ENCODE data around the gene FGD6.
"Not testable (repeated sequence)": the region's sequence is repeated elsewhere in the genome, so short reads cannot be mapped to it uniquely, and the experiment has no call there.

Gene FGD6

DNA sequence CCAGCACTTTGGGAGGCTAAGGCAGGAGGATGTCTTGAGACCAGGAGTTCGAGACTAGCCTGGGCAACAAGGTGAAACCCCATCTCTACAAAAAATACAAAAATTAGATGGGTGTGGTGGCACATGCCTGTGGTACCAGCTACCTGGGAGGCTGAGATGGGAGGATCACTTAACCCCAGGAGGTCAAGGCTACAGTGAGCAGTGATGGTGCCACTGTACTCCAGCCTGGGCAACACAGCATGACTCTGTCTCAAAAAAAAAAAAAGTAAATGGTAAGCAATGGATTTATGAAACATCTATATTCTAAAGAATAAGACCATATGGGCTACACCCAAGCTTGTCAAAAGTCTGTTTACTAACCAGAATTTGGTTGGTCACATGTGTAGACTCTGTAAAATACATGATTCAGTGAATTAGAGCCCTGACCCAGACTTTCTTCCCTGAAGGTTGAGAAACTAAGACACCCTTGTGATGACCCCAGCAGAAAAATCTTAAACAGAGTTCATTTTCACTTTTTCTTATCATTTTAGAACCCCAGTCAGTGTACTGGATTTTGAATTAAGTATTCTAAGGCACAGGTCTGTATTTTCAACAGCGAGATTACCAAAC, 12.1 kb downstream of the FGD6 start:
- DNase-seq (ENCODE audit: low spot score): no peak

DNA sequence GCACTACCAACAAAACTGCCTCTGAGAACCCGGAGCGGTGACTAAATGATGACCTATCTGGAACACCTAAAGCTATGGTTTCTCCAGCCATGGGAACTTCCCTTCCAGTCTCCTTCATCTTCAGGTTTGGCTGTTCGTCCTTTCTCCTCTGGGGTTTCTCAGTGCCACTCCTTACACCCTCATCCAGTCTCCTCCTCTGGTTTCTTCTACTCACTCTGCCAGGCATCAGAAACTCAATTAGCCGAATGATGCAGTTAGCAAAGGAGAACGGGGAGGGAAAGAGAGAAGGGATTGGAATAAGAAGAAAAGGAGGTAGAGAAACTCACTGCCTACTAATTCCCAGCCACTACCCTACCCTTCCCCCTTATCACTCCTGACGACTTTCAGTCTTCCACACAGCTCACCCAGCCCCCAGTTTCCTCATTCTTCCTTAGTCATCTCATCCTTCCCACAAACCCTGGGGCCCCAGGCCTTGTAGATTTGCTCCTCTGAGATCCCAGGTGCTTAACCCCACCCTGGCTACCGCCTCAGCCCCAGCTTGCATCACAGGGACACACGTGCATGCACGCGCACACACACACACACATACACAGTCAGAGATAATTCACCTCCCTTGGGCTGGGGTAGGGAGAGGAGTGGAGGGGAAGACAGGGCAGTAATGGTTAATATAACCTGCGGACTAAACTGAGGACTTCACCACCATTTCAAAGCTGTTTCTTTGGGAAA, 13.0 kb downstream of the FGD6 start:
- DNase-seq (ENCODE audit: low spot score): no peak

DNA sequence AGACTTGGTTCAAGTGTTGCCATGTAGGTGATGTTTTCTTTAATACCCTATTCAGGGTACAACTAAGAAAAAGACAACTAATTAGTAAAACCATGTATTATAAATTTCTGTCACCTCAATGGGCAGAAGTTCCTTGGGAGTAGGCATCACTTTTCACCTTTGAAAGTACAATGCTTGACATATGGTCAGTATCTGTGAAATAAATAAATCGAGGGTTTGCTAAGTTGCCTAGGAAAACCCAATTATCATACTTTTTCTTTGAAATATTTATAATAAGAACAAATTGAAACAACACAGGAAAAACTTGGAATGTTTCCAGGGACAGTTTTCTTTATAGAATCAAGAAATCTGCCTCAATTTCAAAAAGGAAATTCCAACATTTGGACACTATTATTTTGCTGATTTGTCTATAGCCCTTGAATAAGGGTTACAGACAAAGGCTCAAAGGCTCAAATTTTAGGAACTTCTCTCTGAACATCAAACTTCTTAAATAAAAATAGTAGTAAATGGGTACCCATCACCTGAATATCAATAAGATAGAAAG, 13.7 kb downstream of the FGD6 start:
- no peak for DNase-seq (ENCODE audit: low spot score)

GRCh38 chr12:95202691-95203486, 14.4 kb downstream of the FGD6 start:
- no peak for DNase-seq (ENCODE audit: low spot score)

GRCh38 chr12:95201056-95201670, 16.1 kb downstream of the FGD6 start:
- DNase-seq (ENCODE audit: low spot score): no peak

- no peak for DNase-seq (ENCODE audit: low spot score)
These were observed 17.0 kb downstream of the FGD6 start for GRCh38 chr12:95200128-95200894.

DNA sequence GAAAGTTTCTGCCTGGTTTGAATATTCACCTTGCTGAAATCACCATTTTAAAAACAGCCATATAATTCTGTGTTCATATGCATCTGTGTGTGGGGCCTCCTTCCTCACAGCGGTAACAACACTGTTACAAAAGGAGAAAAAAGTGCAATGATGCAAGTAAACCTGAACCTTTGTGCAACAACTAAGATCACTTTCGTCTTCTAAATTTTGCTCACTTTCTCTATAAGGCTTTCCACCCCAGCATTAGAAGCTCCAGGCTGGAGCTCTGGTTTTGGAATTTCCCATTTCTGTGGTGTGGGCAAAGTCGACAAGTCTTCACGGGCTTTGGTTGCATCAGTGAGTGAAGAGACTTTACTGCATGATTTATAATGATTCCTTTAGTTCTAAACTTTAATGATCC, 18.4 kb downstream of the FGD6 start:
- no peak for DNase-seq (ENCODE audit: low spot score)

- DNase-seq (ENCODE audit: low spot score): no peak
These were observed 19.6 kb downstream of the FGD6 start for GRCh38 chr12:95197636-95198035.

- DNase-seq (ENCODE audit: low spot score): not testable (repeated sequence)
These were observed 20.2 kb downstream of the FGD6 start for GRCh38 chr12:95196875-95197569.

DNA sequence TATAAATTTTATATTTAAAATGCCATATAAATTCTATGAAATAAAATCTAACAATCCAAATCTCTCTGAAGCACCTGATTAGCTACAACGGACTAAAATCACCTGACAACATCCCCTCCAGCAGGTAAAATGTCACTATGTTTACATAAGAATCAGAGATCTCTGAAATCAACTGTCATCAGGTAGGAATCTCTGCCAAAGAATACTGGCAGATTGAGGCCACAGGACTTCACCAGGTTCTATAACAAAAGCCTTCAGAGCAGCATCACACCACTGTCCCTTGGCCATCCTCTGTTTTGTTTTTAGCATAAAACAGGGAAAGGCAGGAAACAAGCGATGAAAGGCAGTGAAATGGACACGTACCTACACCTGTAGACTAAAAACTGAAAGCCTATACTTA, 22.1 kb downstream of the FGD6 start:
- DNase-seq (ENCODE audit: low spot score): no peak

DNA sequence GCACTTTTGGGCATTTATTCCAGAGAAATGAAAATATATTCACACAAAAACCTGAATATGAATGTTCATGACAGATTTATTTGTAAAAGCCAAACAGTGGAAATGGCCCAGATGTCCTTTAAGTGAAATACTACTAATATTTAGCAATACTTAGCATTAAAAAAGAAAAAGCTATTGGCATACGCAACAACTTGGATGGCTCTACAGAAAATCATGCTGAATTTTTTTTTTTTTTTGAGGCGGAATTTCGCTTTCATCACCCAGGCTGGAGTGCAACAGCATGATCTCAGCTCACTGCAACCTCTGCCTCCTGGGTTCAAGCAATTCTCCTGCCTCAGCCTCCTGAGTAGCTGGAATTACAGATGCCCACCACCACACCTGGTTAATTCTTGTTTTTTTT, 24.1 kb downstream of the FGD6 start:
- no peak for DNase-seq (ENCODE audit: low spot score)

- no peak for DNase-seq (ENCODE audit: low spot score)
These were observed 25.0 kb downstream of the FGD6 start for GRCh38 chr12:95192271-95192670.

DNA sequence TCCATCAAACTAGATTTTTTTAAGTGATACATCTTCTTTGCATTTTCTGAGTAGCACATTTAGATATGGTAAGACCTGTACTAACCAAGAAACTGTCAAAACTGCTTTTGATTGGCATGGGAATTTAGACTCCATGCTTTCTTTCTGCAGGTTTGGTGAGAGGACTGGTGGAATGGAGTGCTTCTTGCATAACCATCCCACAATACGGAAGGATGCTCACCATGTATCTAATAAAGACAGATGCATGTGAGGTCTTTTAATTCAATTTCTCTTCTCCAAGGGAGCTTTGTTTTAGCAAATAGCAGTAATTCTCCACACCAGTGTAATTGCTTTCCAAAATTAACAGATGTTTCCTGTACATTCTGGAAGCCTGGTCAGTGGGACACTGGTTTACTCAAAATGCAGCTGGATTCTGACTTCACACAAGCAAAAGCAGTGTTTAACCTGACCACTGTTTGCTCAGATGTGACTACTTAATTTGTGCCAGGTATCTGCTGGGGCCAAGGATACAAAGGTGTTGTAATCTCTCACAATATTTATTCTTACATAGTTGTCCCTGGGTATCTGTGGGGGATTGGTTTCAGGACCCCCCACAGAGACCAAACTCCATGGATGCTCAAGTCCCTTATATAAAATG, 26.1 kb downstream of the FGD6 start:
- DNase-seq (ENCODE audit: low spot score): no peak

DNA sequence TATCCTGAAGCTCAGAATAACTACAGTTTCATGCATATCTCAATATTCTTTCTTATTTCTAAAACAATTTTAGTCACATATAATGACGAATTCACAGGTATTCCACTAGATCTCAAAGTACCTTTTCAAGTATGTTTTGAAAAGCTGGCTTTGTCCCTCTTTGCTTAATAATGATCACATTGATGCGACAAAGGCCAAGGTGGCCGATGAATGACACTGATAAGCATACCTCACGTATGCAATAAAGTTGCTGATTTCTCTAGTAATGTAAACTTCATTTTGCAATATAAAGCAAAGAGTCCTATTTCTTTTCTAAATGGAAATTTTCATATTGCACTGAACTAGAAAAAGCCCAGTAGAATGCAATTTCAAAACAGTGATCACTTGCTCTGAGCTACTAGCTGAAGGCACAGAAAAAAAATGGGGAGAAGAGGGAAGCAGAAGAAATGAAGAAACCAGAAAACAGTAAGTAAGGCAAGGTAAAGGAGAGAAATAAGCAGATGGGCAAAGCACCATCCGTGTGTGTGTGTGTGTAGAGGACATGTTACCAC, 29.3 kb downstream of the FGD6 start:
- no peak for DNase-seq (ENCODE audit: low spot score)

GRCh38 chr12:95185854-95186253, 31.4 kb downstream of the FGD6 start:
- DNase-seq (ENCODE audit: low spot score): no peak

GRCh38 chr12:95185072-95185471, 32.2 kb downstream of the FGD6 start:
- DNase-seq (ENCODE audit: low spot score): no peak

GRCh38 chr12:95184121-95184520, 33.1 kb downstream of the FGD6 start:
- DNase-seq (ENCODE audit: low spot score): no peak

DNA sequence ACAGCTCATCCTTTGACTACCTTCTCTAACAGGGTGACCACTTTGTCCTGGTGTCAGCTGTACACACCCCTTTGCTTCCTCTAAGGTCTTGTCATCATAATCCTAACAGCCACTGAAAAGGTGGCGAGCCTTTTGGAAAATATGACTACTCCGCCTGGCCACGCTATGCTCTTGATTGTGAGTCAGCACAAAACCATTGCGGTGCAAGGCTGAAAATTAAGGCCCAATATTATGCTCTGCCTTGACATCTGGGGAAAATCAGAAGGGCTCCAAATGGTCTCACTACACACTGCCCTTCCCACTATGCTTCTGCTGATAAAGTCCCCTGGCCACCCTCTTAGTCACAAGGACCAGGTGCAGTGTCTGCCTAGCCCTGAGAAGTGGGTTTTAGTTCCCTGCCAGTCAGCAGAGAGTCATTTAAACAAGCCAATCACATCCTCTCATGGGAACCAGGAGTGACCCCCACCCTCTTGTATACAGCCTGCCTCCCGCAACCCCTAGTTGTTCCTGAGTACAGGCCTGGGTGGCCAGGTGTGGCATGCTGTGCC, 34.3 kb downstream of the FGD6 start:
- no peak for DNase-seq (ENCODE audit: low spot score)

DNA sequence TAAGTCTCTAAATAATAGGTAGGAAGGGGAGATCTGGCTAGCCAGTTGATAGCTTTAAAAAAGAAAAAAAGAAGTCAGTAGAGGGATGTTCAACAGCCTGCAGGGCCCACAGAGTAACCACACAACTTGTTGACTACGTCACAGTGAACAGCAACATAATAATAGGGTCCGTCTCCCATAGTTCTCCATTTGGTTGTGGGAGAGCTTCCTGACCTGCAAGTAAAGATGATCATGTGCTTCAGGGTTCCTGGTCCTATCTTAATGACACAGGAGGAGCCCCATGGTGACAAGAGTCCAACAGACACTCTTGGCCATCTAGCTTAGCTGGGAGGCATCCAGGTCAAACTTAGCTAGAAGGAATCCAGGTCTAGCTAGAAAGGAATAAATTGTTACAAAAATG, 36.2 kb downstream of the FGD6 start:
- no peak for DNase-seq (ENCODE audit: low spot score)

DNA sequence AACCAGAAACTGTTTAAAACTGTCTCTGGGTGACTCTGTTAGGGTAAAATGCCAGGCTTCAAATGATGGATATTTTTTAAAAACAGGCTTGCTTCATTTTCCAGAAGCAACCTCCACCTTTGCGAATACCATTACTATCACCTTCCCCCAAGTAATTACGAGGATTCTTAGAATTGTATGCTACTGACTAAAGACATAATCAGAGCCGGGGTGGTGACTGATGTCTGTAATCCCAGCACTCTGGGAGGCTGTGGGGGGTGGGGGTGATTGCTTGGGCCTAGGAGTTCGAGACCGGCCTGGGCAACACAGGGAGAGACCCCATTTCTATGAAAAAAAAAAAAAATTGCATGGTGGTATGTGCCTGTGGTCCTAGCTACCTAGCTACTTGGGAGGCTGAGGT, 38.3 kb downstream of the FGD6 start:
- no peak for DNase-seq (ENCODE audit: low spot score)
